Aorta (tissue), 5 donors: Measurements from ENCODE around the gene HAPLN2. TPM values are rescaled to one million over a fixed set of nuclear protein-coding genes. Genes with fewer than 3 reads are reported as not detected.

ENCODE experiments used
- ATAC-seq: fragments of 200-7000 bp; cut with Tn5 transposase; one replicate; pipeline ENCODE4 v1.9.1; 2022; ENCODE audit warnings: moderate library complexity; ENCODE audit not compliant: low FRiP score
- DNase-seq, 2 donors: peaks; one replicate each; pipeline ENCODE4 v3.0.0-alpha.2; 2020
- H3K27ac ChIP-seq, 2 donors: one replicate each; pipeline ENCODE4 v1.5.1; 2013; ENCODE audit warnings: low read length in 2 of 2, mild to moderate bottlenecking in 2 of 2, moderate library complexity in 2 of 2, control low read depth in 1 of 2, inconsistent platforms in 1 of 2, low read depth in 1 of 2
- H3K27me3 ChIP-seq, 2 donors: one replicate each; pipeline ENCODE4 v1.6.1; 2013; ENCODE audit warnings: control low read depth in 1 of 2, low read length in 1 of 2, mild to moderate bottlenecking in 1 of 2, moderate library complexity in 1 of 2; ENCODE audit not compliant: insufficient read depth in 2 of 2, control insufficient read depth in 1 of 2
- H3K36me3 ChIP-seq, 2 donors: one replicate each; pipeline ENCODE4 v1.6.1; 2013; ENCODE audit warnings: control low read depth in 1 of 2, low read length in 1 of 2, mild to moderate bottlenecking in 1 of 2; ENCODE audit not compliant: insufficient read depth in 2 of 2, control insufficient read depth in 1 of 2
- H3K4me1 ChIP-seq, 2 donors: one replicate each; pipeline ENCODE4 v1.6.1; 2013; ENCODE audit warnings: low read length in 2 of 2, control low read depth in 1 of 2, mild to moderate bottlenecking in 1 of 2, moderate library complexity in 1 of 2; ENCODE audit not compliant: insufficient read depth in 2 of 2, control insufficient read depth in 1 of 2
- H3K4me3 ChIP-seq, 2 donors: one replicate each; pipeline ENCODE4 v1.5.1; 2013; ENCODE audit warnings: low read length in 2 of 2, control low read depth in 1 of 2, mild to moderate bottlenecking in 1 of 2
- H3K9me3 ChIP-seq: one replicate; pipeline ENCODE4 v1.6.1; 2013; ENCODE audit warnings: mild to moderate bottlenecking, low read length; ENCODE audit not compliant: control insufficient read depth
- WGBS, 2 donors: extraction: QIAGEN DNeasy Blood & Tissue Kit; methylation state at CpG; one replicate each; pipeline ENCODE4 v1.1.7; 2013; 5-methylcytosine and 5-hydroxymethylcytosine counted together
- intact Hi-C, 2 donors: fragments of 100-400 bp; cut with DNase I; formaldehyde crosslinking; loops; one replicate each; pipeline versions ENCODE4 v1.14.2 to v1.15.0; 2022
- long read RNA-seq, 2 donors: library from polyadenylated mRNA; unstranded; transcript quantifications; one replicate each; pipeline ENCODE4 v2.0.0, GENCODE V29; 2020 to 2021
- polyA plus RNA-seq, 2 donors: library from polyadenylated mRNA; stranded (reverse); fragments of 200-250 nt; gene quantifications; one replicate each; pipeline ENCODE4 v1.2.3, GENCODE V29; 2013
- total RNA-seq, 2 donors: library from RNA; stranded (reverse); fragmentation: NEBNext Ultra II Directional; extraction: Animal tissue kit (Norgen Biotek cat#: 25700); gene quantifications; one replicate each; pipeline ENCODE4 v1.2.1, GENCODE V29; 2021
- donor health status: healthy with polysubstance abuse.
- donor health status: Bipolar disorder and iron deficiency.
- donor health status: DM: no; HTN: no; CAD: no.
- donor health status: DM: no; HTN: no; CAD: no.
- donor health status: DM: yes; HTN: yes; CAD: no.

Gene HAPLN2
- total RNA-seq = under 1 TPM; 0.39 to 0.94 TPM
- under 1 TPM in 1 of 2 donors, not detected in 1; 0.13 TPM for polyA plus RNA-seq
- long read RNA-seq, donor 1 = 0 reads
- long read RNA-seq, donor 2 = 0 reads

DNA sequence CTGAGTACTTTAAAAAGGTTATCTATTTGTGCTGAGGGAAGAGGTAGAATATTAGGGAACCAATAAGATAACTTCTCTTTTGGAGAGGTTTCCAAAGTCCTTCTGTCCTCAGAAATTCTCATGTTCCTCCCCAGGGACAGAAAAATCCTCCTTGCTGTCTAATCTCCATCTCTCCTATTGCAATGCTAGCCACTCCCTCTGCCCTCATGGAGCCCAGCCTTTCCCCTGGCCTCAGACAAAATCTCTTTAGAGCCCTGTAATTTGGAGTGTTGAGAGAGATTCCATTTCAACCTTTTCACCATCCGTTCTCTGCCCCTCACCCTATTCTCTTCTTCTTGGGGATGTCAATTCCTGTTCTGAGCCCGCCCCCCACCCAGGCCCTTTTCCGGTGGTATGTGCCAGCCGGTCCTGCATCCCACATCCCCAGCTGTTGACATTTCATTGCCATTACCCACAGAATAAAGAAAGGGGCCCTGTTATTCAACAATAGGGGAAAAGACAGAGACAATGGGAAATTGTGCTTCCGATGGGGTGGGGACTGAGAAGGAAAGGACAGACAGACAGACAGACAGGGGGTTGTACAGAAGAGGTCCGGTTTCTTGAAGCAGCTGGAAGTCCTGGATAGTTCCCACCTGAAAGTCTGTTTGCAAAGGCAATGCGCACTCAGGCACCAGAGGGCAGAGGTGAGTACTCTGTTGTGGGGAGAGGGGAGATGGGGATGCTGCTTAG lies at the start of gene HAPLN2:
TSS of gene HAPLN2 (plus strand) at position 563 of the 729 bp plus-strand sequence. CDS start 4,076 bp downstream, outside the sequence.
- no peak for ATAC-seq
- Histone ChIP-seq H3K4me1 (no peaks in the 10 kb centered on the region), H3K9me3 (no peaks in the 10 kb centered on the region), H3K36me3 (no peaks in the 10 kb centered on the region), H3K27me3 (peaks cover 0 to 1% of the 10 kb centered on the region in 2 donors), H3K4me3 (no peak within 1 kb of the TSS), H3K27ac (no peak within 1 kb of the TSS)
- intact Hi-C loops = loop anchor here in 1 of 2 donors (10.0 kb wide), 1 partner anchor 234 kb away; no protein-coding TSS in a partner anchor
- WGBS, 2 donors = 15 to 19% methylated on average over 7 of the region's 7 CpGs
- DNase-seq = no peak

DNA sequence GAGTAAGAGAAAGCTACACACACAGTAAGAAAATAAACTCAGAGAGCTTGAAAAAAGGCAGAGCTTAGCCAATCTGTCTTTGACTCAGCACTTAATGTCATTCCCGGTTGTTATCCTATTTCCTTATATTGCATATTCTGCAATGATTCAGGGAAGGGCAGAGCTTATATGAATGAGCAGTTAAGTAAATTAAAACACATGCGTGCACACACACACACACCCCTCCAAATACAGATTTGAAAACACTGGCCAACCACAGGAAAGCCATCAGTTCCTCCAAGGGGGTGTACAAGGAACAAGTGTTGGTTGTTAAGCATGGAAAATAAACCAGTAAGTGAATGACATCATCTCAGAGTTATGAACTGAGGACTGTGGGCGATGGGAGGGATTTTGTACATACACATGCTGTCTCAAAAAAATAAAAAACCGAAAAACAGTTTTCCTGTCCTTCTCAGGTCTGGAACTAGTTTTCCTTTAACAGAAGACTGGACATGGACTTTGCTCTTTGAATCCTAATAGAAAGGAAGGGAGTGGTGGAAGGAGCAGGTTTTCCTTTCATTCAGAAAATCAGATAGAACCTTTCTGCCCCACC lies 47.9 kb upstream of the HAPLN2 start:
- intact Hi-C loops = no loop called here

DNA sequence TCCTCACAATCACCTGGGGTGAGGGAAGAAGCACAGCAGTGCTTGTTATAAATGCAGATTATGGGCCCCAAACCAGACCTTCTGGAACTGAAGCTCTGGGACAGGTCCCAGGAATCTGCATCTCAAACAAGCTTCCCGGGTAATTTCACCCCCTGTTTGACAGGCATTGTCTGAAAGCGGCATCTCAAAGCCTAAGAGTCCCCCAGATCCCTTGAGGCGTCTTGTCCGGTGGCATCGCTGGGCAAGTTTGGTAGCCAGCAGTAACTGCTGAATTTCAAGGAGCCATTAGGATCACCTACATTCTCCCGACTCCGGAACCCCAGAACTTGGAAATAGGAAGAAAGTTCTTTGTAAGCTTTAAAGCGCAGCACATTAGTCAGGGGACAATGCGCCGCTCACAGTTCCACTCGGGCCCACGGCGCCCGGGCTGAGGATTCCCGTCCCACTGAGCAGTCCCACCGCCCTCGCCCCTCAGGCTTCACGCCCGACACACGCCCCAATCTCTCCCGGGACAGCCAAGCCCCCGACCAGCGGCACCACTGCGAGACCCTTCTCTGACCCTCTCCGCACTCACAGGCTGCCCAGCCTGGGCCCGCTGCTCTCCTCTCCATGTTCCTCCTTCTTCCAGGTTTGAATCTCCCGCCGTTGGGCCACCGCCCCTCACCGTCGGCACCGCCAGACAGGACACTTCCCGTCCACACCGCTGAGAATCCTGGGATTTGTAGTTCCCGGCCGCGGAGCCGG lies 47.1 kb upstream of the HAPLN2 start, which contains the start of gene IQGAP3:
TSS of gene IQGAP3 (minus strand) at position 647 of the 744 bp plus-strand sequence. CDS start at position 611, 36 bp downstream.
- H3K9me3 ChIP-seq = no peaks in the 10 kb centered on the region
- DNase-seq = peak; percentile 92 to 94
- intact Hi-C loops = no loop called here
- no peaks in the 10 kb centered on the region for H3K36me3 ChIP-seq
- H3K4me1 ChIP-seq = no peaks in the 10 kb centered on the region
- ATAC-seq = peak; percentile 92
- H3K27ac ChIP-seq = no peak within 1 kb of the TSS
- H3K27me3 ChIP-seq = no peaks in the 10 kb centered on the region
- H3K4me3 ChIP-seq = no peak within 1 kb of the TSS
- 1% methylated on average over 37 to 38 of the region's 38 CpGs for WGBS, 2 donors

More for the DNA sequence above, 47.9 kb upstream of the HAPLN2 start:
- no peaks in the 10 kb centered on the region for H3K36me3 ChIP-seq
- no peaks in the 10 kb centered on the region for H3K4me1 ChIP-seq
- no peak overlapping the region for H3K27ac ChIP-seq
- 2 to 3% methylated on average over 4 of the region's 4 CpGs for WGBS, 2 donors
- H3K4me3 ChIP-seq = no peak overlapping the region
- H3K27me3 ChIP-seq = no peaks in the 10 kb centered on the region
- ATAC-seq (no peak), DNase-seq (no peak)
- H3K9me3 ChIP-seq = no peaks in the 10 kb centered on the region

DNA sequence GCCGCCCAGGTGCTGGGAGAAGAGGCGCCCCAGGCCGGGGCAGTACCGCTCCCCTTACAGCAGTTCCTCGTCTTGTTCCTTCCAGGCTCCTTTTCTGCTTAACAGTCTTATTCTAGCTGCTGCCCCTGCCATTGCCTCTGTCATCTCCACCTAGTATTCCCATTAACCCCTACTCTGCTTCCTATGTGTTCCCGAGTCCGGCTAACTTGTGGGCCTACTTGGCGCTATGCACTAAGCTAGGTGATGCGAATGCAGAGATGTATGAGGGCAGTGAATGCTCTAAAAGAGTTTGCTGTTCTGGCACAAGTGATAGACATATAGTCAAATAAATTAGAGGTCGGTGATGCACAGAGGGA lies 46.6 kb upstream of the HAPLN2 start:
- H3K4me1 ChIP-seq = no peaks in the 10 kb centered on the region
- H3K27me3 ChIP-seq = no peaks in the 10 kb centered on the region
- intact Hi-C loops = no loop called here
- ATAC-seq = no peak
- H3K36me3 ChIP-seq = no peaks in the 10 kb centered on the region
- no peak overlapping the region for H3K27ac ChIP-seq
- DNase-seq = no peak
- H3K9me3 ChIP-seq = no peaks in the 10 kb centered on the region
- H3K4me3 ChIP-seq = no peak overlapping the region
- WGBS, 2 donors = 23 to 28% methylated on average over 9 to 10 of the region's 10 CpGs

DNA sequence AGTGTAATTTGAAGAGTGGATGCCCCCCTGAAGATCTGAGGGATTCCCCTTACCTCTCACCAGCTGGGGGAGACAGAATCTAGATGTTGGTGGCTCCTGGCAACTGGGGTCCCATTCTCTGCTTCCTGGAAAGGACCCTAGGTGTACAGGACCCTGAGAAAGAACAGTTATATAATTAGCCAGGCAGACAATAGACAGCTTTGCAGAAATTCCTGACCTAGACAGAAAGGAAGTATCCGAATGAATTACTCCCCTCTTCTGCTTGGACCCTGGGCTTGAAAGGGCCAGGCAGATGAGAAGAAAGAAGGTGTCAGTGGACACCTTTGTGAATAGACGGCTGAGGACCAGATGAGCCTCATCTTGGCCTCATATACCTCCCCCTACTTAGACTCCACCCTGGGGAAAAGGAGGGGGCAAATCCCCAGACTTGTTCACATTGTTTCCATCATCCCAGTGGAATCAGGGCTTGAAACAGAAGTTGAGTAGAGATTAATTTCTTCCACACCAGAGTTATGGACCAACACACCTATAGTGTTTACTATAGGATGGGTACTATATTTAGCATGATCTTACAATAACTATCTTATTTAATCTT lies 45.1 kb upstream of the HAPLN2 start:
- H3K36me3 ChIP-seq = no peaks in the 10 kb centered on the region
- no peak for ATAC-seq
- no peaks in the 10 kb centered on the region for H3K27me3 ChIP-seq
- H3K4me1 ChIP-seq = no peaks in the 10 kb centered on the region
- H3K9me3 ChIP-seq = no peaks in the 10 kb centered on the region
- no peak overlapping the region for H3K4me3 ChIP-seq
- WGBS, 2 donors = 53 to 55% methylated on average over 2 of the region's 2 CpGs
- DNase-seq = no peak
- no peak overlapping the region for H3K27ac ChIP-seq
- intact Hi-C loops = no loop called here

DNA sequence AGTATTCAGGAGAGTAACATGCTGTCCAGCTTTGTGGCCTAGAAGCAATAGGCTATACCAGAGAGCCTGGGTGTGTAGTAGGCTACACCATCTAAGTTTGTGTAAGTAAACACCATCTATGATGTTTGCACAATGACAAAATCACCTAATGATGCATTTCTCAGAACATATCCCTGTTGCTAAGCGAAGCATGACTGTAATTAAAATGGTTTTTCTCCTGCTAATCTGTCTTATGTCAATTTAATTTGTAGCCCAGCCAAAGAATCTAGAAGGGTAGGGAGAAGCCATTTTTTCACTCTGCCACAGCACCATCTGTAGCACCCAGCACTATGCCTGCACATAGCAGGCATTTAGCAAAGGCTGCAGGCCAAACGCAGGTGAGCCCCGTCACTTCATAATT lies 41.7 kb upstream of the HAPLN2 start:
- Histone ChIP-seq H3K4me3 (no peak overlapping the region), H3K27me3 (no peaks in the 10 kb centered on the region), H3K27ac (no peak overlapping the region), H3K9me3 (no peaks in the 10 kb centered on the region), H3K4me1 (no peaks in the 10 kb centered on the region), H3K36me3 (no peaks in the 10 kb centered on the region)
- intact Hi-C loops = no loop called here
- ATAC-seq (no peak), DNase-seq (peak in 1 of 2 donors; percentile 34)
- 90 to 92% methylated on average over 3 of the region's 3 CpGs for WGBS, 2 donors

DNA sequence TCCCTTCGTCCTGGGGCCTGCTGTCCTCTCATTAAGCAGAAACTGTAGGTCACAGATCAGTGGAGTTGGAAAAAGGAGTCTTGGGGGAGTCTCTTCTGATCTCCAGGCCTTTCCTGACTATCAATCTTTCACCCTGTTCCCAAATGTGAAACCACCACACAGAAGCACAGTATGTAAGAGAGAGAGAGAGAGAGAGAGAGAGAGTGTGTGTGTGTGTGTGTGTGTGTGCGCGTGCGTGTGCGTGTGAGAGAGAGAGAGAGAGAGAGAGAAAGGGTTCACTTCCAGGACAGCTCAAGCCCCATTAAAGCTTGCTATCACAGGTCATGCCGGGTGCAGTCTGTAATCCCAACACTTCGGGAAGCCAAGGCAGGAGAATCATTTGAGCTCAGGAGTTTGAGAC lies 41.2 kb upstream of the HAPLN2 start:
- 51 to 55% methylated on average over 6 to 7 of the region's 7 CpGs for WGBS, 2 donors
- Histone ChIP-seq H3K4me1 (no peaks in the 10 kb centered on the region), H3K27ac (no peak overlapping the region), H3K27me3 (no peaks in the 10 kb centered on the region), H3K36me3 (no peaks in the 10 kb centered on the region), H3K9me3 (no peaks in the 10 kb centered on the region), H3K4me3 (no peak overlapping the region)
- DNase-seq (no peak), ATAC-seq (no peak)
- intact Hi-C loops = no loop called here

DNA sequence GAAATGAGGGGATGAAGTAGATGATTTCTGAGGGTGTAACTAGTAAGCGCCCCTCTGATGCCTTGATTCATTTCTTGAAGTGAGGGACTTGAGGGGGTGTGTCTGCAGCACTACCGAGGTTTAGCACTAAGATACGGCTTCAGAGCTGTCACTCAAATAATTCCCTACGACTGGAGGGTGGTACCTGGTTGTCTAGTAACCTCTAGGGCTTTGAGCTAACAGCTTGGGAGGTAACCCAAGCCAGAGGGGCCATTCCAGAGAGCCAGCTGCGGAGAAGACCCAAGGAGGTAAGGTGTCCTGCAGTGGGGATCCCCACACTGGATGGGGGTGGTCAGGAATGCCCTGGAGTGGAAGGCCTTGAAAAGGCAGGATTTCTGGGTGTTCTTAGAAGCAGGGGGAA lies 39.7 kb upstream of the HAPLN2 start, which contains the start of gene TTC24:
TSS of gene TTC24 (plus strand) at position 252 of the 400 bp plus-strand sequence. CDS start 1,642 bp downstream, outside the sequence.
- Histone ChIP-seq H3K27me3 (no peaks in the 10 kb centered on the region), H3K27ac (no peak within 1 kb of the TSS), H3K9me3 (no peaks in the 10 kb centered on the region), H3K36me3 (no peaks in the 10 kb centered on the region), H3K4me1 (no peaks in the 10 kb centered on the region), H3K4me3 (no peak within 1 kb of the TSS)
- WGBS, 2 donors = 78 to 79% methylated on average over 5 of the region's 5 CpGs
- ATAC-seq (no peak), DNase-seq (peak in 1 of 2 donors; percentile 10)
- intact Hi-C loops = no loop called here
